ENCODE data around the gene RPS5. TPM values are rescaled to one million over a fixed set of nuclear protein-coding genes. Genes with fewer than 3 reads are reported as not detected.

RPS5 gene
- total RNA-seq, 1 experiment from 2014 or later = 1,400 TPM

- Histone ChIP-seq H3K4me2 (ENCODE audit: insufficient read depth, insufficient read length, low read length) (peak overlapping the region; percentile 98), H2BK5ac (ENCODE audit: insufficient read length, low read length) (no peak overlapping the region), H4K91ac (ENCODE audit: insufficient read length, low read depth, low read length) (no peak overlapping the region), H3K14ac (ENCODE audit: insufficient read depth, low read length) (peak overlapping the region; percentile 16; the same call in 1 of the 2 replicates), H2BK15ac (ENCODE audit: low read depth, low read length) (no peak overlapping the region), H4K20me1 (ENCODE audit: control insufficient read depth, insufficient read depth, insufficient read length) (no peaks in the 10 kb centered on the region), H2BK20ac (ENCODE audit: low read depth, low read length, poor library complexity, severe bottlenecking) (no peak overlapping the region), H3K9ac (ENCODE audit: extremely low read depth, insufficient read length, low read length) (peak overlapping the region; percentile 53), H3T11ph (ENCODE audit: low read length) (no peak overlapping the region), H3K18ac (ENCODE audit: insufficient read length, low read depth, low read length) (no peak overlapping the region), H2AK5ac (ENCODE audit: insufficient read length, low read length) (no peak overlapping the region), H4K8ac (replicated peaks; ENCODE audit: insufficient read length, low read depth, low read length) (no peak overlapping the region), H3K79me2 (ENCODE audit: insufficient read depth, low read length) (no peaks in the 10 kb centered on the region), H3K27ac (ENCODE audit: insufficient read length, low read depth, low read length) (no peak overlapping the region), H2BK120ac (ENCODE audit: low read depth, low read length, poor library complexity, severe bottlenecking) (no peak overlapping the region), H3K79me1 (ENCODE audit: insufficient read depth, low read depth, low read length, poor library complexity, severe bottlenecking) (no peaks in the 10 kb centered on the region), H3K4ac (ENCODE audit: low read depth, low read length) (no peak overlapping the region), H3K9me3 (ENCODE audit: control insufficient read depth, low read depth, low read length) (no peaks in the 10 kb centered on the region), H3K27me3 (ENCODE audit: insufficient read depth, low read length) (no peaks in the 10 kb centered on the region), H2AFZ (ENCODE audit: low read length) (no peak overlapping the region), H3K23me2 (ENCODE audit: insufficient read length, low read depth, low read length, poor library complexity, severe bottlenecking) (peaks cover 10% of the 10 kb centered on the region), H2BK12ac (ENCODE audit: insufficient read length, low read depth, low read length) (no peak overlapping the region), H3K56ac (ENCODE audit: insufficient read length, low read depth, low read length) (no peak overlapping the region), H3K4me1 (ENCODE audit: insufficient read depth, low read length) (peaks cover 3% of the 10 kb centered on the region; the same call in 1 of the 2 replicates), H4K5ac (ENCODE audit: insufficient read length, low read depth, low read length) (no peak overlapping the region), H3K23ac (ENCODE audit: insufficient read length, low read depth, low read length) (no peak overlapping the region)
- WGBS (ENCODE audit: extremely low coverage, insufficient read length, low lambda C conversion rate) = no CpG with 5 or more reads among the region's 24 CpGs
- Mint-ChIP-seq H3K4me3 (peak overlapping the region; percentile 82 to 86), H3K27ac (peak overlapping the region in 2 of 3 experiments; percentile 69 to 87; a peak in 5 of 7 replicates), H3K27me3 (ENCODE audit: low read depth) (no peaks in the 10 kb centered on the region), H3K9me3 (no peaks in the 10 kb centered on the region), H3K4me1 (peaks cover 8 to 11% of the 10 kb centered on the region in 2 experiments), H3K36me3 (ENCODE audit: insufficient read depth in 1 of 3, low read depth in 3 of 3) (no peaks in the 10 kb centered on the region)
- no peak for DNase-seq
- TF ChIP-seq CTCF (conservative IDR thresholded peaks at IDR 0.05) = no peak
These were observed 6.9 kb upstream of the RPS5 start for GRCh38 chr19:58380037-58380661.

Measured in H9 (cell line).